NOMO-1 treated with DMSO at 0.1 percent for 48 hours (cell line): ENCODE measurements around the gene PLCB4.

Experiments
- DNase-seq: peaks from one replicate; lab custom pipeline; 2025; ENCODE audit not compliant: unreplicated experiment; lab: John Stamatoyannopoulos, UW

PLCB4 gene

GRCh38 chr20:9390441-9390840 is 321.6 kb downstream of the PLCB4 start:
- no peak for DNase-seq

GRCh38 chr20:9392892-9393857 is 324.3 kb downstream of the PLCB4 start:
- peak; percentile 73 for DNase-seq

GRCh38 chr20:9395971-9396370 is 327.1 kb downstream of the PLCB4 start:
- DNase-seq = no peak

GRCh38 chr20:9397928-9398327 is 329.0 kb downstream of the PLCB4 start:
- peak; percentile 98 for DNase-seq

- DNase-seq = no peak
Observed at GRCh38 chr20:9398882-9399281, 330.0 kb downstream of the PLCB4 start.

GRCh38 chr20:9399322-9399721 is 330.4 kb downstream of the PLCB4 start:
- no peak for DNase-seq

- DNase-seq = no peak
Observed at GRCh38 chr20:9400171-9401025, 331.5 kb downstream of the PLCB4 start.

GRCh38 chr20:9401371-9401770 is 332.5 kb downstream of the PLCB4 start:
- DNase-seq = peak; percentile 34

GRCh38 chr20:9402141-9402540 is 333.3 kb downstream of the PLCB4 start:
- DNase-seq = no peak

GRCh38 chr20:9402546-9402945 is 333.7 kb downstream of the PLCB4 start:
- DNase-seq = no peak

- DNase-seq = no peak
Observed at GRCh38 chr20:9403448-9403847, 334.6 kb downstream of the PLCB4 start.

GRCh38 chr20:9407805-9408421 is 339.0 kb downstream of the PLCB4 start:
- DNase-seq = peak; percentile 58

- DNase-seq = no peak
Observed at GRCh38 chr20:9408422-9409300, 339.8 kb downstream of the PLCB4 start.

- DNase-seq = no peak
Observed at GRCh38 chr20:9409352-9409751, 340.5 kb downstream of the PLCB4 start.

GRCh38 chr20:9409981-9410380 is 341.1 kb downstream of the PLCB4 start:
- no peak for DNase-seq

- DNase-seq = no peak
Observed at GRCh38 chr20:9411833-9412232, 342.9 kb downstream of the PLCB4 start.

GRCh38 chr20:9412309-9412708 is 343.4 kb downstream of the PLCB4 start:
- DNase-seq = no peak

GRCh38 chr20:9413001-9413400 is 344.1 kb downstream of the PLCB4 start:
- no peak for DNase-seq

- no peak for DNase-seq
Observed at GRCh38 chr20:9415426-9415825, 346.5 kb downstream of the PLCB4 start.

- DNase-seq = no peak
Observed at GRCh38 chr20:9416421-9416820, 347.5 kb downstream of the PLCB4 start.
